T47D (cell line): Measurements from ENCODE around the gene C9orf72.

Source experiments
- DNase-seq, 2 experiments: peaks; one replicate each; pipeline versions ENCODE4 v3.0.0 to v3.0.0-alpha.2; 2011 to 2012; ENCODE audit warnings: low read depth in 1 of 2, low spot score in 1 of 2
- JUND ChIP-seq: IDR thresholded peaks from 2 replicates; pipeline ENCODE4 v1.6.1; 2012; ENCODE audit warnings: low read depth
- in situ Hi-C: cut with HindIII; loops from 2 replicates; pipeline ENCODE4 v1.10.0; 2016; ENCODE audit warnings: low sequenced_read_pairs, low pct_unique_long_range_greater_than_20kb

Gene C9orf72

GRCh38 chr9:27571011-27571410 lies 2.3 kb downstream of the C9orf72 start:
- no peak for TF ChIP-seq JUND
- no peak for DNase-seq
- in situ Hi-C loops: no loop called here

- TF ChIP-seq JUND: no peak
- in situ Hi-C loops: no loop called here
- DNase-seq: peak in 1 of 2 experiments; percentile 42
Measured at GRCh38 chr9:27569406-27569805, 3.9 kb downstream of the C9orf72 start.

GRCh38 chr9:27566118-27566517 lies 7.2 kb downstream of the C9orf72 start:
- in situ Hi-C loops: no loop called here
- no peak for TF ChIP-seq JUND
- no peak for DNase-seq

- in situ Hi-C loops: no loop called here
- no peak for DNase-seq
- no peak for TF ChIP-seq JUND
Measured at GRCh38 chr9:27565696-27566095, 7.6 kb downstream of the C9orf72 start.

DNA sequence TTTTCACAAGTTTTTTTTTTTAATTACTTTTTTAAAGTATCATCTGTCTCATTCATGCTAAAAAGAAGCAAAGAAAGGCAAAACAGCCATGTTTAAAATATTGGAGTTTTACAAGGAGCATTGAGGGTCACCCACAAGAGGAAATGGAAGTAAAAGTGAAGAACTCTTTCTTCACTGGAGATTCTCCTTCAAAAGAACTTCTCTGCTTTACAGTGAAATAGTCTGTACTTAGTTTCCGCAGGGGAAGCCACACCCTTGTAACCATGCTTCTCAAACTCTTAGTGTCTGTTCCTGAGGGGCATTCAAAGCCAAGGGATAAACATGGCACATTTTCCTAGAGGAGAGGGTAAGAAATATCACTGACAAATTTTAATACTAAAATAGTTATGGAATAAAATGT lies 8.6 kb downstream of the C9orf72 start:
- in situ Hi-C loops: no loop called here
- no peak for TF ChIP-seq JUND
- DNase-seq: no peak

- in situ Hi-C loops: no loop called here
- no peak for DNase-seq
- no peak for TF ChIP-seq JUND
Measured at GRCh38 chr9:27563738-27564430, 9.4 kb downstream of the C9orf72 start.

GRCh38 chr9:27561685-27562084 lies 11.6 kb downstream of the C9orf72 start:
- in situ Hi-C loops: no loop called here
- peak in 1 of 2 experiments; percentile 29 for DNase-seq
- TF ChIP-seq JUND: no peak

DNA sequence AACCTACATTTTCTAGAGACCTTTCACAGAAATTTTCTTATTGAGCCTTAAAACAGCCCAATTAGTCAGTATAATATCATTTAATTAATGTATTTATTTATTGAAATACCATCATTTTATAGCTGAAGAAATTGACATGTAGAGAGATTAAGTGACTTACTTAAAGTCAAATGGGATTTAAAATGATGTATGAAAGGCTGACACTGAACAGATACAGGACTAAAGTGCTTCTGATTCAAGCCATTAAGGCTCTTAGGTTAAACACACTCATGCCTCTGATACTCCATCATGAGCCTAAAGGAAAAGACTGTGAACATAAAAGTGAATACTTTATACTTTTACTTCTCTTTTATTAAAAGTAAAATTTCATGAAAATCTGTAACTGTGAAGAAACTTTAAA lies 12.8 kb downstream of the C9orf72 start:
- DNase-seq: no peak
- in situ Hi-C loops: no loop called here
- TF ChIP-seq JUND: no peak

DNA sequence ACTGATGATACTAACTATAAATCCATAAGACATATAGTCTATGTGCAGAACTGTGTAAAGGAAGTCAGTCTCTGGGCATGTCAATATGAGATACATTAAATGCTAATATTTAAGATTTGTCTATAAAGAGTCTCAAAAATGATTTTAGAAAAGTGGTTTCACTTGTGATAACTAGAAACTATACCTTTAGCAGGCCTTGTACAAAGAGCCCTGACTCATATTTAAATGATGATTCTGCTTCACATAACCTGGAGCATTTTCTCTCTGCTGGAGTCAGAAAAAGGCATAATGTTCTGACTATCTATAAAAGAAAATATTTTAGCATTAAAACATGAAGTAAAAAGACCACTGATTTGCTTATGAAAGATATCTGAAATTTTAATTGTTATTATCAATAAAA lies 15.0 kb downstream of the C9orf72 start:
- no peak for DNase-seq
- in situ Hi-C loops: no loop called here
- no peak for TF ChIP-seq JUND

GRCh38 chr9:27556470-27556869 lies 16.8 kb downstream of the C9orf72 start:
- in situ Hi-C loops: no loop called here
- no peak for TF ChIP-seq JUND
- no peak for DNase-seq

DNA sequence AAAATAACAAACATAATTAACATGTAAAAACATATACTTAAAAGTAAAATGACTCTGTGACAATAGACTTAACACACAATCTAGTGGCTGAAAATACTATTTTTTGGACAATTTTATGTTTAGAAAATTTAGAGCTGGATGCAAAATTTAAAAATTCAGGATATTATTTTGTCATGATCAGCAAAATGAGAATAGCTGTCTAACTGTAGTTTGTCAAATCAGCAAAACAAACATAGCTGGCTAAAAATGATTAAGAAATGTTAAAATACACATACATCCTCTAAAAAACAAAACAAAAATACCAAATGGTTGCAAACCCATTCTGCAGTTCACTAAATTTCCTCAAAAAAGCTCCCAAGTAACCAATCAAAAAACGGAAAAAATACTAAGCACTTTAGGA lies 18.6 kb downstream of the C9orf72 start:
- in situ Hi-C loops: no loop called here
- TF ChIP-seq JUND: no peak
- no peak for DNase-seq

DNA sequence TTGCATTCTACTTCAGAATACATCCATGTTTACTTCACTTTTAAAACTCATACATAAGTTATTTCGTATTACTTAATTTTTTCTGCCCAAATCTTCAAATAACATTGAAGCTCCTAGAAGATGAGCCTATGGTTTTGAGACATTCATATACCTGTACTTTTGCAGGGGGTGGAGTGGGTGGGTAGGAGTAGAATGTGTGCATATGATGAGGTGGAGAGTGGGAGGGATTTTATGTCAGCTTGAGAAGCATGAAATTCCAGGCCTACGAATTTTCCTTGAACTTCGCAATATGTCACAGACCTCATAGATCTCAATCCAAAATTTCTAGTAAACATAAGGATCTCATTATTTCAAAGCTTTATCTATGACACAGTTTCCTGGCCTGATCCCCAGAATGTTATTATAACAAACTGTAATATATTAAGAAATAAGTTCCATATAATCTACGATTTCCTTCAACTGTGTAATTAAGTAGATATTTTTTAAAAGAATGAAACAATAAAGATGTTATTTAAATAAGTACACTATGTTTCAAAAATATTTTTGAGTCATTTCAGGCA lies 24.0 kb downstream of the C9orf72 start:
- in situ Hi-C loops: no loop called here
- no peak for TF ChIP-seq JUND
- no peak for DNase-seq

GRCh38 chr9:27548055-27548741 lies 25.1 kb downstream of the C9orf72 start:
- TF ChIP-seq JUND: no peak
- DNase-seq: peak in 1 of 2 experiments; percentile 34
- in situ Hi-C loops: no loop called here
